Astrocyte (in vitro differentiated cells and primary cell): ENCODE results near the gene C1QL4. TPM values are rescaled to one million over a fixed set of nuclear protein-coding genes. Genes with fewer than 3 reads are reported as not detected.

Experiments
- DNase-seq: peaks from one replicate; pipeline ENCODE4 v3.0.0-alpha.2; 2010; ENCODE audit warnings: low read depth
- FAIRE-seq: peaks from 2 replicates; lab custom pipeline; 2011; peaks lifted over from hg19 to GRCh38; lab: Jason Lieb, UNC
- H2AFZ ChIP-seq: 2 replicates; pipeline ENCODE4 v1.6.0; 2012; ENCODE audit warnings: low read depth, low read length, inconsistent platforms
- H3K27ac ChIP-seq: 2 replicates; pipeline ENCODE4 v1.5.1; 2011; ENCODE audit warnings: low read depth, low read length, inconsistent platforms
- H3K27me3 ChIP-seq: 2 replicates; pipeline ENCODE4 v1.6.0; 2011; ENCODE audit warnings: low read length, inconsistent platforms; ENCODE audit not compliant: insufficient read depth
- H3K36me3 ChIP-seq: 2 replicates; pipeline ENCODE4 v1.5.1; 2011; ENCODE audit warnings: low read length, inconsistent platforms; ENCODE audit not compliant: insufficient read depth
- H3K4me1 ChIP-seq: 2 replicates; pipeline ENCODE4 v1.5.1; 2011; ENCODE audit warnings: low read length, inconsistent platforms; ENCODE audit not compliant: insufficient read depth
- H3K4me2 ChIP-seq: 2 replicates; pipeline ENCODE4 v1.6.0; 2012; ENCODE audit warnings: low read length, inconsistent platforms
- H3K4me3 ChIP-seq: 2 replicates; pipeline ENCODE4 v1.5.1; 2011; ENCODE audit warnings: low read depth, mild to moderate bottlenecking, low read length, inconsistent platforms; ENCODE audit not compliant: insufficient read depth
- H3K79me2 ChIP-seq: 2 replicates; pipeline ENCODE4 v1.6.0; 2012; ENCODE audit warnings: mild to moderate bottlenecking, low read length, inconsistent platforms; ENCODE audit not compliant: insufficient read depth
- H3K9ac ChIP-seq: 2 replicates; pipeline ENCODE4 v1.6.0; 2012; ENCODE audit warnings: mild to moderate bottlenecking, low read length, inconsistent platforms
- H3K9me3 ChIP-seq: 2 replicates; pipeline ENCODE4 v1.5.1; 2012; ENCODE audit warnings: low read depth, mild to moderate bottlenecking, low read length, inconsistent platforms; ENCODE audit not compliant: insufficient read depth
- H4K20me1 ChIP-seq: 2 replicates; pipeline ENCODE4 v1.6.0; 2012; ENCODE audit warnings: low read length, inconsistent platforms; ENCODE audit not compliant: insufficient read depth
- H3K27ac Mint-ChIP-seq: one replicate; pipeline ENCODE4 v1.8.0; 2021; ENCODE audit warnings: mild to moderate bottlenecking, mixed read lengths; ENCODE audit not compliant: unreplicated experiment
- H3K27me3 Mint-ChIP-seq: one replicate; pipeline ENCODE4 v1.8.0; 2021; ENCODE audit warnings: low read depth, mixed read lengths; ENCODE audit not compliant: unreplicated experiment
- H3K36me3 Mint-ChIP-seq: one replicate; pipeline ENCODE4 v1.8.0; 2021; ENCODE audit warnings: low read depth, mixed read lengths; ENCODE audit not compliant: unreplicated experiment
- H3K4me1 Mint-ChIP-seq: one replicate; pipeline ENCODE4 v1.8.0; 2021; ENCODE audit warnings: low read depth, mixed read lengths; ENCODE audit not compliant: unreplicated experiment
- H3K4me3 Mint-ChIP-seq: one replicate; pipeline ENCODE4 v1.8.0; 2021; ENCODE audit warnings: mild to moderate bottlenecking, moderate library complexity, mixed read lengths; ENCODE audit not compliant: unreplicated experiment
- H3K9me3 Mint-ChIP-seq: one replicate; pipeline ENCODE4 v1.8.0; 2021; ENCODE audit warnings: mild to moderate bottlenecking, mixed read lengths; ENCODE audit not compliant: unreplicated experiment
- CTCF ChIP-seq: IDR thresholded peaks from 2 replicates; pipeline ENCODE4 v1.5.1; 2011; ENCODE audit warnings: low read depth, mild to moderate bottlenecking, inconsistent platforms, low read length, moderate library complexity; ENCODE audit not compliant: insufficient read depth
- EZH2 ChIP-seq: IDR thresholded peaks from 2 replicates; pipeline ENCODE4 v1.6.1; 2012; ENCODE audit warnings: mild to moderate bottlenecking, low read length, inconsistent platforms; ENCODE audit not compliant: insufficient read depth
- total RNA-seq: library from RNA; stranded (reverse); gene quantifications from 2 replicates; pipeline ENCODE4 v1.2.1, GENCODE V29; 2021

Gene C1QL4
- total RNA-seq, 1 donor from 2014 or later = 0.09 TPM

GRCh38 chr12:49358483-49359141 lies 21.6 kb upstream of the C1QL4 start:
- Mint-ChIP-seq H3K4me1 (no peaks in the 10 kb centered on the region), H3K27me3 (peaks cover 7% of the 10 kb centered on the region), H3K36me3 (no peaks in the 10 kb centered on the region), H3K27ac (no peak overlapping the region), H3K9me3 (no peaks in the 10 kb centered on the region), H3K4me3 (no peak overlapping the region)
- TF ChIP-seq EZH2 (no peak), CTCF (peak; percentile 84)
- Histone ChIP-seq H3K4me3 (no peak overlapping the region), H3K9me3 (no peaks in the 10 kb centered on the region), H4K20me1 (no peaks in the 10 kb centered on the region), H2AFZ (no peak overlapping the region), H3K36me3 (no peaks in the 10 kb centered on the region), H3K4me2 (peak overlapping the region; percentile 24), H3K9ac (no peak overlapping the region), H3K4me1 (peaks cover 6% of the 10 kb centered on the region), H3K79me2 (no peaks in the 10 kb centered on the region), H3K27me3 (no peaks in the 10 kb centered on the region), H3K27ac (no peak overlapping the region)
- no peak for FAIRE-seq
- DNase-seq = no peak

- Mint-ChIP-seq H3K4me3 (no peak overlapping the region), H3K27ac (no peak overlapping the region), H3K36me3 (no peaks in the 10 kb centered on the region), H3K4me1 (no peaks in the 10 kb centered on the region), H3K9me3 (no peaks in the 10 kb centered on the region), H3K27me3 (peaks cover 12% of the 10 kb centered on the region)
- FAIRE-seq = no peak
- Histone ChIP-seq H3K79me2 (no peaks in the 10 kb centered on the region), H4K20me1 (no peaks in the 10 kb centered on the region), H2AFZ (no peak overlapping the region), H3K27ac (no peak overlapping the region), H3K4me2 (no peak overlapping the region), H3K4me1 (peaks cover 6% of the 10 kb centered on the region), H3K4me3 (no peak overlapping the region), H3K27me3 (no peaks in the 10 kb centered on the region), H3K9ac (no peak overlapping the region), H3K36me3 (no peaks in the 10 kb centered on the region), H3K9me3 (no peaks in the 10 kb centered on the region)
- no peak for DNase-seq
- TF ChIP-seq EZH2 = no peak
- peak; percentile 65 for TF ChIP-seq CTCF
These were observed 20.2 kb upstream of the C1QL4 start for GRCh38 chr12:49357103-49357678.

GRCh38 chr12:49355913-49356312 lies 18.9 kb upstream of the C1QL4 start:
- FAIRE-seq = no peak
- H3K79me2 ChIP-seq = no peaks in the 10 kb centered on the region
- no peak overlapping the region for H3K27ac Mint-ChIP-seq
- H3K4me1 Mint-ChIP-seq = no peaks in the 10 kb centered on the region
- H3K9ac ChIP-seq = no peak overlapping the region
- H3K4me1 ChIP-seq = peaks cover 6% of the 10 kb centered on the region
- no peaks in the 10 kb centered on the region for H3K9me3 ChIP-seq
- no peaks in the 10 kb centered on the region for H3K36me3 ChIP-seq
- H4K20me1 ChIP-seq = no peaks in the 10 kb centered on the region
- no peak overlapping the region for H3K4me2 ChIP-seq
- H3K4me3 ChIP-seq = no peak overlapping the region
- DNase-seq = no peak
- H3K27me3 Mint-ChIP-seq = peaks cover 12% of the 10 kb centered on the region
- TF ChIP-seq CTCF (no peak), EZH2 (no peak)
- no peak overlapping the region for H2AFZ ChIP-seq
- no peak overlapping the region for H3K4me3 Mint-ChIP-seq
- no peaks in the 10 kb centered on the region for H3K36me3 Mint-ChIP-seq
- no peaks in the 10 kb centered on the region for H3K27me3 ChIP-seq
- H3K27ac ChIP-seq = no peak overlapping the region
- H3K9me3 Mint-ChIP-seq = no peaks in the 10 kb centered on the region
